Nephron (organoid): ENCODE results near the gene KDM4B.

Experiments
- H3K27ac Mint-ChIP-seq, 3 experiments: 2 replicates each; pipeline ENCODE4 v1.8.0; 2020; ENCODE audit warnings: mixed read lengths in 3 of 3, mild to moderate bottlenecking in 2 of 3, moderate library complexity in 1 of 3
- H3K27me3 Mint-ChIP-seq: 2 replicates; pipeline ENCODE4 v1.8.0; 2021; ENCODE audit warnings: low read depth, mild to moderate bottlenecking, moderate library complexity, mixed read lengths
- H3K36me3 Mint-ChIP-seq: 2 replicates; pipeline ENCODE4 v1.8.0; 2020; ENCODE audit warnings: low read depth, mixed read lengths
- H3K4me1 Mint-ChIP-seq: 2 replicates; pipeline ENCODE4 v1.8.0; 2020; ENCODE audit warnings: mixed read lengths
- H3K4me3 Mint-ChIP-seq, 3 experiments: 2 replicates each; pipeline ENCODE4 v1.8.0; 2020; ENCODE audit warnings: mild to moderate bottlenecking in 3 of 3, mixed read lengths in 3 of 3, moderate library complexity in 2 of 3
- H3K9me3 Mint-ChIP-seq: 2 replicates; pipeline ENCODE4 v1.8.0; 2020; ENCODE audit warnings: mixed read lengths
- TF ChIP-seq, protein P1 (sequence below), 3 experiments: fragments of 200-600 bp; sonication (generic); IDR thresholded peaks; one replicate each; pipeline ENCODE4 v1.5.0; 2021; ENCODE audit warnings: antibody characterized with exemption in 3 of 3; ENCODE audit not compliant: unreplicated experiment in 3 of 3

Gene KDM4B

GRCh38 chr19:5073153-5073844 lies 104.4 kb downstream of the KDM4B start:
- Mint-ChIP-seq H3K4me3 (no peak overlapping the region), H3K9me3 (no peaks in the 10 kb centered on the region), H3K36me3 (peaks cover 9% of the 10 kb centered on the region), H3K27ac (no peak overlapping the region), H3K4me1 (peaks cover 15% of the 10 kb centered on the region), H3K27me3 (peaks cover 4% of the 10 kb centered on the region)
- TF ChIP-seq, protein P1, sequence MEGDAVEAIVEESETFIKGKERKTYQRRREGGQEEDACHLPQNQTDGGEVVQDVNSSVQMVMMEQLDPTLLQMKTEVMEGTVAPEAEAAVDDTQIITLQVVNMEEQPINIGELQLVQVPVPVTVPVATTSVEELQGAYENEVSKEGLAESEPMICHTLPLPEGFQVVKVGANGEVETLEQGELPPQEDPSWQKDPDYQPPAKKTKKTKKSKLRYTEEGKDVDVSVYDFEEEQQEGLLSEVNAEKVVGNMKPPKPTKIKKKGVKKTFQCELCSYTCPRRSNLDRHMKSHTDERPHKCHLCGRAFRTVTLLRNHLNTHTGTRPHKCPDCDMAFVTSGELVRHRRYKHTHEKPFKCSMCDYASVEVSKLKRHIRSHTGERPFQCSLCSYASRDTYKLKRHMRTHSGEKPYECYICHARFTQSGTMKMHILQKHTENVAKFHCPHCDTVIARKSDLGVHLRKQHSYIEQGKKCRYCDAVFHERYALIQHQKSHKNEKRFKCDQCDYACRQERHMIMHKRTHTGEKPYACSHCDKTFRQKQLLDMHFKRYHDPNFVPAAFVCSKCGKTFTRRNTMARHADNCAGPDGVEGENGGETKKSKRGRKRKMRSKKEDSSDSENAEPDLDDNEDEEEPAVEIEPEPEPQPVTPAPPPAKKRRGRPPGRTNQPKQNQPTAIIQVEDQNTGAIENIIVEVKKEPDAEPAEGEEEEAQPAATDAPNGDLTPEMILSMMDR (IDR thresholded peaks at IDR 0.05; ENCODE audit: unreplicated experiment in 3 of 3) = no peak

DNA sequence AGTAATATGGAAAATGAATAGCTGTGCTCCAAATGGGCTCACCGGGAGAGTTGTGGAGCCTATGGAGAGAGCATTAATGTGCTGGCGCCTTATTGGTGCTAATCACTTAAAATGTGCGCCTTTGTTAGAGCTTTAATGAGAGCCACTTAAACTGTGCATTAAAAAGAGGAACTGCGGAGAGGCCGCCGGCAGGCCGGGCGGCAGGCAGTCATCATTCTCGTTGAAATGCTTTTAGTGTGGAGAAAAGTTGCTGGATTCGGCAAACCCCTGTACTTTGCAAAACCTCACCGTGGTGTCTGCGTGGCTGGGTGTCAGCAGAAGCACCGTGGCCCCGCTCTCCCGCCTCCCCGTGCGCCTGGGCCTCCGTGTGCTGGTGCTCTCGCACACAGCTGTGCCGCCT lies 105.5 kb downstream of the KDM4B start:
- H3K9me3 Mint-ChIP-seq = no peaks in the 10 kb centered on the region
- H3K27me3 Mint-ChIP-seq = peaks cover 4% of the 10 kb centered on the region
- H3K4me3 Mint-ChIP-seq = no peak overlapping the region
- H3K36me3 Mint-ChIP-seq = peaks cover 17% of the 10 kb centered on the region
- H3K4me1 Mint-ChIP-seq = peaks cover 11% of the 10 kb centered on the region
- TF ChIP-seq, protein P1 (IDR thresholded peaks at IDR 0.05; ENCODE audit: unreplicated experiment in 3 of 3) = no peak
- no peak overlapping the region for H3K27ac Mint-ChIP-seq

GRCh38 chr19:5074830-5075394 lies 106.0 kb downstream of the KDM4B start:
- peaks cover 4% of the 10 kb centered on the region for H3K27me3 Mint-ChIP-seq
- peaks cover 19% of the 10 kb centered on the region for H3K36me3 Mint-ChIP-seq
- TF ChIP-seq, protein P1 (IDR thresholded peaks at IDR 0.05; ENCODE audit: unreplicated experiment in 3 of 3) = no peak
- no peaks in the 10 kb centered on the region for H3K9me3 Mint-ChIP-seq
- peaks cover 13% of the 10 kb centered on the region for H3K4me1 Mint-ChIP-seq
- H3K4me3 Mint-ChIP-seq = no peak overlapping the region
- H3K27ac Mint-ChIP-seq = no peak overlapping the region

GRCh38 chr19:5075597-5075996 lies 106.7 kb downstream of the KDM4B start:
- peaks cover 26% of the 10 kb centered on the region for H3K36me3 Mint-ChIP-seq
- no peaks in the 10 kb centered on the region for H3K9me3 Mint-ChIP-seq
- peaks cover 4% of the 10 kb centered on the region for H3K27me3 Mint-ChIP-seq
- peaks cover 20% of the 10 kb centered on the region for H3K4me1 Mint-ChIP-seq
- TF ChIP-seq, protein P1 (IDR thresholded peaks at IDR 0.05; ENCODE audit: unreplicated experiment in 3 of 3) = no peak
- no peak overlapping the region for H3K4me3 Mint-ChIP-seq
- H3K27ac Mint-ChIP-seq = no peak overlapping the region

DNA sequence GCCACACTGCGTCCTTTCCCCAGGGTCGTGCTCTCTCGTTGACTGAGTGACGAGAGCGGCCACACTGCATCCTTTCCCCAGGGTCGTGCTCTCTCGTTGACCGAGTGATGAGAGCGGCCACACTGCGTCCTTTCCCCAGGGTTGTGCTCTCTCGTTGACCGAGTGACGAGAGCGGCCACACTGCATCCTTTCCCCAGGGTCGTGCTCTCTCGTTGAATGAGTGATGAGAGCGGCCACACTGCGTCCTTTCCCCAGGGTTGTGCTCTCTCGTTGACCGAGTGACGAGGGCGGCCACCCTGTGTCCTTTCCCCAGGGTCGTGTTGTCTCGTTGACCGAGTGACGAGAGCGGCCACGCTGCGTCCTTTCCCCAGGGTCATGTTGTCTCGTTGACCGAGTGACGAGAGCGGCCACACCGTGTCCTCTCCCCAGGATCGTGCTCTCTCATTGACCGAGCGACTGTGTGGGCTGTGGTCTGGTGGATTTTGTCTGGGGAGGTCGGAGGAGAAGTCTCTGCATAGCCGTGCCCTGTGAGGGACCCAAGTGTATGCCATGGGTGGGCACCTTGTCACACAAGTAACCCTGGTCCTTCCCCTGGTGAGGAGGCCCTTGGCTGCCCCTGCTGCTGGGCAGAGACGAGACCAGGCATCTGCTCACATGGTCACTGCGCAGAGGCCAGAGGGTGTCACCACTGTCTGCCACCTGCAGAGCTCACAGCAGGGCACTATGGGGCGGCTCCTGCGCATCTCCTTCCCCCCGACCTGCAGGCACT lies 107.7 kb downstream of the KDM4B start:
- Mint-ChIP-seq H3K4me1 (peaks cover 18% of the 10 kb centered on the region), H3K27ac (no peak overlapping the region), H3K9me3 (no peaks in the 10 kb centered on the region), H3K27me3 (no peaks in the 10 kb centered on the region), H3K4me3 (no peak overlapping the region), H3K36me3 (peaks cover 28% of the 10 kb centered on the region)
- TF ChIP-seq, protein P1 (IDR thresholded peaks at IDR 0.05; ENCODE audit: unreplicated experiment in 3 of 3) = no peak
